IMR-90 (cell line): ENCODE results near the gene GNAS. TPM values are rescaled to one million over a fixed set of nuclear protein-coding genes. Genes with fewer than 3 reads are reported as not detected.

Experiments used
- ATAC-seq: fragments of 200-7000 bp; cut with Tn5 transposase; 2 replicates; pipeline ENCODE4 v1.9.1; 2020; ENCODE audit warnings: low read depth, mild to moderate bottlenecking, moderate library complexity
- BruUV-seq: library from RNA; stranded (reverse); fragments of 400-500 nt; replicated peaks from 2 replicates; lab custom pipeline; 2021; lab: Mats Ljungman, UMichigan
- CTCF ChIA-PET: fragments of 300-600 bp; formaldehyde crosslinking; extraction: SDS; loops from one replicate; lab custom pipeline; 2021; ENCODE audit warnings: antibody characterized with exemption; lab: Yijun Ruan, JAX
- POLR2A ChIA-PET: fragments of 300-600 bp; sonication (Branson Sonifier 250); formaldehyde crosslinking; loops from one replicate; lab custom pipeline; 2022; ENCODE audit warnings: antibody characterized with exemption; ENCODE audit not compliant: unreplicated experiment; lab: Charles Lee
- DNase-seq: peaks from one replicate; pipeline ENCODE4 v3.0.0; 2013
- H2AFZ ChIP-seq: replicated peaks from 2 replicates; pipeline ENCODE3; 2013; ENCODE audit warnings: low read length, mild to moderate bottlenecking; ENCODE audit not compliant: poor library complexity
- H2AK5ac ChIP-seq: 2 replicates; pipeline ENCODE4 v1.6.1; 2013; ENCODE audit warnings: low read depth, low read length, inconsistent platforms
- H2AK9ac ChIP-seq: replicated peaks from 2 replicates; pipeline ENCODE3; 2013; ENCODE audit warnings: mild to moderate bottlenecking, low read depth, low read length, moderate library complexity; ENCODE audit not compliant: poor library complexity
- H2BK120ac ChIP-seq: 2 replicates; pipeline ENCODE4 v1.6.1; 2013; ENCODE audit warnings: low read depth, low read length, inconsistent platforms
- H2BK15ac ChIP-seq: 3 replicates; pipeline ENCODE4 v1.6.1; 2013; ENCODE audit warnings: low read depth, low read length, inconsistent platforms
- H2BK20ac ChIP-seq: 2 replicates; pipeline ENCODE4 v1.6.1; 2013; ENCODE audit warnings: low read depth, mild to moderate bottlenecking, inconsistent platforms, low read length, moderate library complexity
- H2BK5ac ChIP-seq: 2 replicates; pipeline ENCODE4 v1.6.1; 2013; ENCODE audit warnings: mild to moderate bottlenecking, low read depth, low read length, inconsistent platforms; ENCODE audit not compliant: poor library complexity, severe bottlenecking
- H3K14ac ChIP-seq: replicated peaks from 2 replicates; pipeline ENCODE4 v1.6.1; 2013; ENCODE audit warnings: low read depth, low read length, inconsistent platforms
- H3K18ac ChIP-seq: 2 replicates; pipeline ENCODE4 v1.6.1; 2013; ENCODE audit warnings: low read depth, low read length, control low read depth
- H3K23ac ChIP-seq: 2 replicates; pipeline ENCODE4 v1.6.1; 2013; ENCODE audit warnings: low read depth, low read length, inconsistent platforms
- H3K27ac ChIP-seq: 2 replicates; pipeline ENCODE4 v1.5.1; 2013; ENCODE audit warnings: mild to moderate bottlenecking, control low read depth, low read length; ENCODE audit not compliant: insufficient read depth
- H3K27me3 ChIP-seq: 2 replicates; pipeline ENCODE4 v1.6.1; 2013; ENCODE audit warnings: low read length; ENCODE audit not compliant: control insufficient read depth, insufficient read depth
- H3K36me3 ChIP-seq: 2 replicates; pipeline ENCODE4 v1.6.1; 2013; ENCODE audit warnings: low read length, mixed read lengths; ENCODE audit not compliant: control insufficient read depth, insufficient read depth
- H3K4ac ChIP-seq: 2 replicates; pipeline ENCODE4 v1.6.1; 2013; ENCODE audit warnings: low read depth, low read length, inconsistent platforms
- H3K4me1 ChIP-seq: 2 replicates; pipeline ENCODE4 v1.6.1; 2013; ENCODE audit warnings: low read length, mixed read lengths; ENCODE audit not compliant: control insufficient read depth, insufficient read depth
- H3K4me2 ChIP-seq: 2 replicates; pipeline ENCODE4 v1.6.1; 2013; ENCODE audit warnings: low read depth, mild to moderate bottlenecking, control low read depth, low read length, moderate library complexity
- H3K4me3 ChIP-seq: 2 replicates; pipeline ENCODE4 v1.5.1; 2013; ENCODE audit warnings: low read depth, mild to moderate bottlenecking, control low read depth, low read length, moderate library complexity; ENCODE audit not compliant: insufficient read depth
- H3K56ac ChIP-seq: 2 replicates; pipeline ENCODE4 v1.6.1; 2013; ENCODE audit warnings: low read length, inconsistent platforms; ENCODE audit not compliant: insufficient read depth; ENCODE audit errors: extremely low read depth
- H3K79me1 ChIP-seq, 2 experiments: 2 replicates each; pipeline ENCODE4 v1.6.1; 2013; ENCODE audit warnings: low read length in 2 of 2, inconsistent platforms in 1 of 2, low read depth in 1 of 2
- H3K9ac ChIP-seq: 2 replicates; pipeline ENCODE4 v1.6.1; 2013; ENCODE audit warnings: low read depth, low read length, control low read depth
- H3K9me1 ChIP-seq: 2 replicates; pipeline ENCODE4 v1.6.1; 2013; ENCODE audit warnings: low read length, inconsistent platforms; ENCODE audit not compliant: insufficient read depth
- H3K9me3 ChIP-seq: 2 replicates; pipeline ENCODE4 v1.6.1; 2013; ENCODE audit warnings: low read length; ENCODE audit not compliant: control insufficient read depth, insufficient read depth
- H4K20me1 ChIP-seq: 2 replicates; pipeline ENCODE4 v1.6.1; 2013; ENCODE audit warnings: low read length, inconsistent platforms; ENCODE audit not compliant: insufficient read depth
- H4K5ac ChIP-seq: 2 replicates; pipeline ENCODE4 v1.6.1; 2013; ENCODE audit warnings: mild to moderate bottlenecking, low read depth, low read length, control low read depth
- H4K8ac ChIP-seq, 2 experiments: 2 replicates each; pipeline ENCODE4 v1.6.1; 2013; ENCODE audit warnings: low read depth in 2 of 2, low read length in 2 of 2, control low read depth in 1 of 2, inconsistent platforms in 1 of 2
- H4K91ac ChIP-seq: 2 replicates; pipeline ENCODE4 v1.6.1; 2013; ENCODE audit warnings: low read depth, low read length, inconsistent platforms; ENCODE audit not compliant: insufficient read depth
- BHLHE40 ChIP-seq: fragments of 150-350 bp; IDR thresholded peaks from 2 replicates; pipeline ENCODE4 v1.6.1; 2016; ENCODE audit warnings: mild to moderate bottlenecking, low read depth, low read length
- CEBPB ChIP-seq: IDR thresholded peaks from 2 replicates; pipeline ENCODE4 v1.6.1; 2012; ENCODE audit warnings: low read depth, low read length, improper control_type of control experiment
- CHD1 ChIP-seq: IDR thresholded peaks from 2 replicates; pipeline ENCODE4 v1.6.1; 2012; ENCODE audit warnings: low read depth, low read length, improper control_type of control experiment
- CTCF ChIP-seq: conservative IDR thresholded peaks from 2 replicates; pipeline ENCODE4 v1.5.1; 2012; ENCODE audit warnings: mild to moderate bottlenecking, low read depth, low read length, improper control_type of control experiment
- ELK1 ChIP-seq: fragments of 150-350 bp; IDR thresholded peaks from 2 replicates; pipeline ENCODE4 v1.6.1; 2016; ENCODE audit warnings: low read depth, mild to moderate bottlenecking, low read length, moderate library complexity, borderline replicate concordance
- FOS ChIP-seq: fragments of 150-350 bp; IDR thresholded peaks from 2 replicates; pipeline ENCODE4 v1.6.1; 2016; ENCODE audit warnings: low read depth, low read length
- MAFK ChIP-seq: IDR thresholded peaks from 2 replicates; pipeline ENCODE4 v1.6.1; 2012; ENCODE audit warnings: low read depth, low read length, improper control_type of control experiment
- MAZ ChIP-seq: IDR thresholded peaks from 2 replicates; pipeline ENCODE4 v1.6.1; 2012; ENCODE audit warnings: low read depth, mild to moderate bottlenecking, low read length, improper control_type of control experiment, moderate library complexity, borderline replicate concordance
- MXI1 ChIP-seq: IDR thresholded peaks from 2 replicates; pipeline ENCODE4 v1.6.1; 2012; ENCODE audit warnings: low read depth, mild to moderate bottlenecking, low read length, moderate library complexity, borderline replicate concordance
- NFE2L2 ChIP-seq: fragments of 150-350 bp; IDR thresholded peaks from 2 replicates; pipeline ENCODE4 v1.6.1; 2016; ENCODE audit warnings: low read depth, mild to moderate bottlenecking, low read length
- POLR2A ChIP-seq: IDR thresholded peaks from 2 replicates; pipeline ENCODE4 v1.6.1; 2012; ENCODE audit warnings: mild to moderate bottlenecking, low read depth, low read length
- RAD21 ChIP-seq: IDR thresholded peaks from 2 replicates; pipeline ENCODE4 v1.6.1; 2012; ENCODE audit warnings: low read length, improper control_type of control experiment
- RCOR1 ChIP-seq: IDR thresholded peaks from 2 replicates; pipeline ENCODE4 v1.6.1; 2012; ENCODE audit warnings: mild to moderate bottlenecking, low read length, improper control_type of control experiment; ENCODE audit not compliant: insufficient replicate concordance
- RFX5 ChIP-seq: IDR thresholded peaks from 2 replicates; pipeline ENCODE4 v1.8.0; 2012; ENCODE audit warnings: low read depth, mild to moderate bottlenecking, low read length, moderate library complexity
- SMC3 ChIP-seq: fragments of 150-350 bp; IDR thresholded peaks from 2 replicates; pipeline ENCODE4 v1.6.1; 2016; ENCODE audit warnings: low read depth, mild to moderate bottlenecking, antibody characterized with exemption, low read length, moderate library complexity
- USF2 ChIP-seq: fragments of 150-350 bp; IDR thresholded peaks from 2 replicates; pipeline ENCODE4 v1.6.1; 2017; ENCODE audit warnings: mild to moderate bottlenecking, antibody characterized with exemption, low read length, low read depth
- WGBS, 2 experiments: methylation state at CpG; one replicate each; pipeline versions ENCODE4 v1.1.5 to v1.1.7; 2013; ENCODE audit warnings: missing lambda C conversion rate in 2 of 2; ENCODE audit not compliant: insufficient read length in 1 of 2; ENCODE audit errors: extremely low coverage in 2 of 2; 5-methylcytosine and 5-hydroxymethylcytosine counted together
- dilution Hi-C: fragments of 300-500 bp; cut with HindIII; formaldehyde crosslinking; loops from one replicate; pipeline ENCODE4 v1.14.3; 2018; ENCODE audit warnings: low sequenced_read_pairs; ENCODE audit not compliant: unreplicated experiment
- in situ Hi-C: fragments of 300-500 bp; cut with MboI; formaldehyde crosslinking; loops from 3 replicates; pipeline ENCODE4 v1.14.3; 2019; ENCODE audit warnings: low sequenced_read_pairs, inconsistent platforms, mixed read lengths
- intact Hi-C: fragments of 100-400 bp; cut with micrococcal nuclease; formaldehyde crosslinking; loops from 2 replicates; pipeline ENCODE4 v1.10.0; 2022
- polyA plus RNA-seq, 3 experiments: library from polyadenylated mRNA; depleted of rRNA; stranded (reverse); fragments of >200 nt; gene quantifications; 2 replicates each; pipeline ENCODE4 v1.2.3, GENCODE V29; 2012; ENCODE audit warnings: low replicate concordance in 1 of 3
- total RNA-seq: library from RNA; depleted of rRNA; stranded (reverse); fragments of >200 nt; gene quantifications from 2 replicates; pipeline ENCODE4 v1.2.3, GENCODE V29; 2012

The GNAS gene
- total and polyA plus RNA-seq, 2 of the 4 experiments (the other 2 are of a cell fraction), result 397 to 1,356 TPM

- peaks cover 40% of the 10 kb centered on the region for H3K27me3 ChIP-seq
- dilution Hi-C loops (no loop called here), in situ Hi-C loops (no loop called here), intact Hi-C loops (no loop called here)
- peaks cover 3% of the 10 kb centered on the region for H3K36me3 ChIP-seq
- peaks cover 0 to 13% of the 10 kb centered on the region in 2 experiments; a peak in 3 of 4 replicates for H3K79me1 ChIP-seq
- no peak overlapping the region for H4K5ac ChIP-seq
- no peak overlapping the region for H3K4me3 ChIP-seq
- no peak overlapping the region for H3K18ac ChIP-seq
- no peak overlapping the region for H3K14ac ChIP-seq
- CTCF ChIA-PET, result interaction anchor here (0.6 kb wide), 1 partner anchor 120 kb away, joined by 3 read pairs; no protein-coding TSS in a partner anchor
- BruUV-seq, result no TSS peak
- peaks cover 2% of the 10 kb centered on the region; the same call in 1 of the 2 replicates for H3K4me1 ChIP-seq
- no peak overlapping the region for H2BK15ac ChIP-seq
- ATAC-seq (no peak), DNase-seq (no peak)
- H2AK5ac ChIP-seq, result no peak overlapping the region
- H3K9ac ChIP-seq, result no peak overlapping the region
- no peak overlapping the region for H3K4me2 ChIP-seq
- H2BK20ac ChIP-seq, result no peak overlapping the region
- no peak overlapping the region for H3K27ac ChIP-seq
- H4K8ac ChIP-seq, result no peak overlapping the region
- TF ChIP-seq NFE2L2 (no peak), SMC3 (no peak), RCOR1 (no peak), USF2 (no peak), MAZ (no peak), ELK1 (no peak), MXI1 (no peak), RAD21 (no peak), CEBPB (no peak), MAFK (no peak), RFX5 (no peak), BHLHE40 (no peak), FOS (no peak), CTCF (no peak), CHD1 (no peak), POLR2A (no peak)
- H3K4ac ChIP-seq, result no peak overlapping the region
- H4K20me1 ChIP-seq, result no peaks in the 10 kb centered on the region
- H2AFZ ChIP-seq, result no peak overlapping the region
- H3K23ac ChIP-seq, result no peak overlapping the region
- H4K91ac ChIP-seq, result no peak overlapping the region
- WGBS, 2 experiments, result 64% methylated on average over 2 of the region's 3 CpGs; no CpG with 5 or more reads in 1 of the 2 experiments
- no peak overlapping the region for H2BK120ac ChIP-seq
- H3K56ac ChIP-seq, result no peak overlapping the region
- no peak overlapping the region for H2AK9ac ChIP-seq
- no peaks in the 10 kb centered on the region for H3K9me3 ChIP-seq
- no peak overlapping the region for H2BK5ac ChIP-seq
- 0 out of 2 replicates have a peak, but pooled peaks cover 2% of the 10 kb centered on the region for H3K9me1 ChIP-seq
- POLR2A ChIA-PET, result no interaction called here
Measured at GRCh38 chr20:58845706-58846105, 6.8 kb upstream of the GNAS start.
